C1 segment of cervical spinal cord (tissue), 14 donors: Measurements from ENCODE around the gene TAB3.
"Not testable (repeated sequence)": the region's sequence is repeated elsewhere in the genome, so short reads cannot be mapped to it uniquely, and the experiment has no call there.

Source experiments
- DNase-seq, 14 donors: peaks; one replicate each; lab custom pipeline; 2025; lab: John Stamatoyannopoulos, UW

Gene TAB3

GRCh38 chrX:30816079-30816478 is 73.0 kb downstream of the TAB3 start:
- no peak for DNase-seq

GRCh38 chrX:30814978-30815377 is 74.1 kb downstream of the TAB3 start:
- DNase-seq = no peak

DNA sequence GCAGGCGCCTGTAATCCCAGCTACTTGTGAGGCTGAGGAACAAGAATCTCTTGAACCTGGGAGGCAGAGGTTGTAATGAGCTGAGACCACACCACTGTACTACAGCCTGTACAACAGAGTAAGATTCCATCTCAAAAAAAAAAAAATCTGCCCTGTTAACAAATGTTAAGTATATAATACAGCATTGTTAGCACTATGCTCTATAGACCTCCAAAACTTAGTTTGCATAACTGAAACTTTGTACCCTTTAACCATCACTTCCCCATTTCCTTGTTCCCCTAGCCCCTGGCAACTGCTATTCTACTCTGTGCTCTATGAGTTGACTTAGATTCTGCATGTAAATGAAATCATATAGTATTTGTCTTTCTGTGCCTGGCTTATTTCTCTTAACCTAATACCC is 76.7 kb downstream of the TAB3 start:
- no peak for DNase-seq

DNA sequence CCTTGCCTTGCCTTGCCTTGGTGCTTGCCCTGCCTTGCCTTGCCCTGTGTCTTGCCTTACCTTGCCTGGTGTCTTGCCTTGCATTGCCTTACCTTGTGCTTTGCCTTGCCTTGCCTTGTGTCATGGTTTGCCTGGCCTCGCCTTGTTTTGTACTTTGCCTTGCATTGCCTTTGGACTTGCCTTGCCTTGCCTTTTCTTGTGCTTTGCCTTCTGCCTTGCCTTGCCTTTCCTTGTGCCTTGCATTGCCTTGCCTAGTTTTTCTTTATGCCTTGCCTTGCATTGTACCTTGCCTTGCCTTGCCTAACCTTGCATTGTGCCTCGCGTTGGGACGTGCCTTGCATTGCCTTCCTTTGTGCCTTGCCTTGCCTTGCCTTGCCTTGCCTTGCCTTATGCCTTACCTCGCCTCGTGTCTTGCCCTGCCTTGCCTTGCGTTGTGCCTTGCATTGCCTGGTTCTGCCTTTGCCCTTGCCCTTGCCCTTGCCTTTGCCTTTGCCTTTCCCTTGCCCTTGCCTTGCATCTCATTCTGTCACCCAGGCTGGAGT is 82.8 kb downstream of the TAB3 start:
- DNase-seq = no peak

DNA sequence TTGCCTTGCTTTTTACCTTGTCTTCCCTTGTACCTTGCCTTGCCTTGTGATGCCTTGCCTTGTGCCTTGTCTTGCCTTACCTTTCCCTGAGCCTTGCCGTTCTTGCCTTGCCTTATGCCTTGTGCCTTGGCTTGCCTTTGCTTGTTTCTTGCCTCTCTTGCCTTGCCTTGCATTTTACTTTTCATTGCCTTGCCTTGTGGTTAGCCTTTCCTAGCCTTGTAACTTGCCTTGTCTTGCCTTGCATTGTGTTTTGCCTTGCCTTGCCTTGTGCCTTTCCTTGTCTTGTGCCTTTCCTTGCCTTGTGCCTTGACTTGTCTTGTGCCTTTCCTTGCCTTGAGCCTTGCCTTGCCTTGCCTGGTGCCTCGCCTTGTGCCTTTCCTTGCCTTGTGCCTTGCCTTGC is 84.6 kb downstream of the TAB3 start:
- DNase-seq = no peak

DNA sequence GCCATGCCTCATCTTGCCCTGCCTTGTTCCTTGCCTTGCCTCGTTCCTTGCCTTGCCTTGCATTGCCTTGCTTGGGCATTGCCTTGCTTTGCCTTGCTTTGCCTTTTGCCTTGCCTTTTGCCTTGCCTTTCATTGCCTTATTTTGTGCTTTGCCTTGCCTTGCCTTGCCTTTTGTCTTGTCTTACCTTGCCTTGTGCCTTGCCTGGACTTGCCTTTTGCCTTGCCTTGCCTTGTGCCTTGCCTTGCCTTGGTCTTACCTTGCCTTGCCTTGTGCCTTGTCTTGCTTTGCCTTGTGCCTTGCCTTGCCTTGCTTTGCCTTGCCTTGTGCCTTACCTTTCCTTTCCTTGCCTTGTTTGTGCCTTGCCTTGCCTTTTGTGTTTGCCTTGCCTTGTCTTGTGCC is 88.2 kb downstream of the TAB3 start:
- no peak for DNase-seq

- DNase-seq = no peak
Observed at GRCh38 chrX:30799327-30799726, 89.7 kb downstream of the TAB3 start.

DNA sequence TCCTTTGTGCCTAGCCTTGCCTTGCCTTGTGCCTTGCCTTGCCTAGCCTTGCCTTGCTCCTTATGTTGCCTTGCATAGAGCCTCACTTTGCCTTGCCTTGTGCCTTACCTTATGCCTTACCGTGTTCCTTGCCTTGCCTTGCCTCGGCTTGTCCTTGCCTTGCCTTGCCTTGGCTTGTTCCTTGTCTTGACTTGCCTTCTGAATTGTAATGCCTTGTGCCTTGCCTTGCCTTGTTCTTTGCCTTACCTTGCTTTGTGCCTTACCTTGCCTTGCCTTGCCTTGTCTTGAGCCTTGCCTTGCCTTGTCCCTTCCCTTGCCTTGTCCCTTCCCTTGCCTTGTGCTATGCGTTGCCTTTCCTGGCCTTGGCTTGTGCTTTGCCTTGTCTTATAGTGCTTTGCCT is 90.2 kb downstream of the TAB3 start:
- no peak for DNase-seq

GRCh38 chrX:30797301-30797700 is 91.8 kb downstream of the TAB3 start:
- DNase-seq = not testable (repeated sequence)

- DNase-seq = no peak
Observed at GRCh38 chrX:30795981-30796958, 92.8 kb downstream of the TAB3 start.

DNA sequence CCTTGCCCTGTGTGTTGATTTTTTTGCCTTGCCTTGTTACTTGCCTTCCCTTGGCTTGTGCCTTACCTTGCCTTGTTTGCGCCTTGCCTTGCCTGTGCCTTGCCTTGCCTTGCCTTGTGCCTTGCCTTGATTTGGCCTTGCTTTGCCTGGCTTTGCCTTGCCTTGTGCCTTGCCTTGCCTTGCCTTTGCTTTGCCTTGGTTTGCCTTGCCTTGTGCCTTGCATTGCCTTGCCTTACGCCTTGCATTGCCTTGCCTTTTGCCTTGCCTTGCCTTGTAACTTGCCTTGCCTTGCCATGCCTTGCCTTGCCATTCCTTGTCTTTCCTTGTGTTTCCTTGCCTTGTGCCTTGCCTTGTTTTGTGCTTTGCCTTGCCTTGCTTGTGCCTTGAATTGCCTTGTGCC is 94.6 kb downstream of the TAB3 start:
- DNase-seq = no peak

DNA sequence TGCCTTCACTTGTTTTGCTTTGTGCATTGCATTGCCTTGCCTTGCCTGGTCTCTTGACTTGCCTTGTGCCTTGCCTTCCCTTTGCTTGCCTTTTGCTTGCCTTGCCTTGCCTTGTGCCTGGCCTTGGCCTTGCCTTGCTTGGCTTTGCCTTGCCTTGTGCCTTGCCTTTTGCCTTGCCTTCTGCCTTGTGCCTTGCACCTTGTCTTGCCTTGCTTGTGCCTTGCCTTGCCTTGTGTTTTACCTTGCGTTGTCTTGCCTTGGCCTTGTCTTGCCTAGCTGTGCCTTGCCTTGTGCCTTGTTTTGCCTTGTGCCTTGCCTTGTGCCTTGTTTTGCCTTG is 95.3 kb downstream of the TAB3 start:
- no peak for DNase-seq

GRCh38 chrX:30793075-30793766 is 95.8 kb downstream of the TAB3 start:
- no peak for DNase-seq

DNA sequence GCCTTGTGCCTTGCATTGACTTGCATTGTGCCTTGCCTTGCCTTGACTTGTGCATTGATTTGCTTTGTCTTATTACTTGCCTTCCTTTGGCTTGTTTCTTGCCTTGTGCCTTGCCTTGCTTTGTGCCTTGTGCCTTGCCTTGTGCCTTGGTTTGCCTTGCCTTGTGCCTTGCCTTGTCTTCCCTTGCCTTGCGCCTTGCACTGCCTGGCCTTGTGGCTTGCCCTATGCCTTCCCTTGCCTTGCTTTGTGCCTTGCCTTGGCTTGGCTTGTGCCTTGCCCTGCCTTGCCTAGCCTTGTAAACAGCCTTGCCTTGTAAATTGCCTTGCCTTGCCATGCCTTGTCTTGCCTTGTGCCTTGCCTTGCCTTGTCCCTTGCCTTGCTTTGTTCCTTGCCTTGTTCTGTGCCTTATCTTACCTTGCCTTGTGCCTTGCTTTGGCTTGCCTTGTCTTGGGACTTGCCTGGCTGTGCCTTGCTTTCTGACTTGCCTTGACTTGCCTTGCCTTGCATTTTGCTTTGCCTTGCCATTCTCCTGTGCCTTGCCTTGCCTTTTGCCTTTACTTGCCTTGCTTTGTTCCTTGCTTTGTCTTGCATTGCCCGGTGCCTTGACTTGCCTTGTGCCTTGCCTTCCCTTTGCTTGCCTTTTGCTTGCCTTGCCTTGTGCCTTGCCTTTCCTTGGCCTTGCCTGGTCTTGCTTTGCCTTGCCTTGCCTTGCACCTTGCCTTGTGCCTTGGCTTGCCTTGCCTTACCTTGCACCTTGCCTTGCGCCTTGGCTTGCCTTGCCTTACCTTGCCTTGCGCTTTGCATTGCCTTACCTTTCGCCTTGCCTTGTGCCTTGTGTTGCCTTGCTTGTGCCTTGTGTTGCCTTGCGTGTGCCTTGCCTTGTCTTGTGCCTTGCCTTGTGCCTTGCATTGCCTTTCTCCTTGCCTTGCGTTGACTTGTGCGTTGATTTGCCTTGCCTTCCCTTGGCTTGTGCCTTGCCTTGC is 97.5 kb downstream of the TAB3 start:
- DNase-seq = no peak

DNA sequence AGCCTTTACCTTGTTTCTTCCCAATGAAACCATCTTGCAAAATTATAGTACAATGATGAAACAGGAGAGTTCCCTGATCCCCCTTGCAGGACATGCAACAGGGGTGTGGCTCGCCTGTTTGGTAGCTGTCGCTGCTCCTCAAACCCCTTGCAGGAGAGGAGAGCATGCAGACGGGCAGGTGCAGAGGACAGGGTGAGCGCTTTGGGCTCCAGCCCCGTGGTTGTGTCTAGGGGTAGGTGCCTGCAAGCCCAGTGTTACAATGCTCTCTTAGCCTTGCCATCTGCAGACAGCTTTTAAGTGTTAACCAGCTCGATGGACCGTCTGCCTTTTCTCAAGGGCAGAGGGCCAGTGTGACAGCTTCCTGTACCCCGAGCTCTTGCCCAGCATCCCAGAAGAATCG is 102.0 kb downstream of the TAB3 start:
- DNase-seq = no peak

DNA sequence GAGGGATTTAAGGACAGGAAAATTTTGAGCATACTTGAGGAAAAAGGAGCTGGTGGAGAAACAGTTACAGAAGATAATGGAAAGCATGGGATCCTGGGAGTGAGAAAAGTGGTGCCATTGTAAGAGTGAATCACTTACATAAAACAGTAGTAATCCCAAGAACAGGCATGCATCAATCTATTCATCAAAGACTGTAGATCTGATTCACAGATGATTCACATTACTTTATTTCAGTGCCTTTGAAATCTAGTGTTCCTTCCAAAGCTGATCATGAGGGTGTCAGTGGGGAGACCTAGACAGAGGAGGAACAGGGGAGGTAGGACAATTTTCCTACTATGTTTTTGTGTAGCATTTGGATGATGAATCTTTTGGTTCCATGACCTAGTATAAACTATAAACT is 102.7 kb downstream of the TAB3 start:
- no peak for DNase-seq

DNA sequence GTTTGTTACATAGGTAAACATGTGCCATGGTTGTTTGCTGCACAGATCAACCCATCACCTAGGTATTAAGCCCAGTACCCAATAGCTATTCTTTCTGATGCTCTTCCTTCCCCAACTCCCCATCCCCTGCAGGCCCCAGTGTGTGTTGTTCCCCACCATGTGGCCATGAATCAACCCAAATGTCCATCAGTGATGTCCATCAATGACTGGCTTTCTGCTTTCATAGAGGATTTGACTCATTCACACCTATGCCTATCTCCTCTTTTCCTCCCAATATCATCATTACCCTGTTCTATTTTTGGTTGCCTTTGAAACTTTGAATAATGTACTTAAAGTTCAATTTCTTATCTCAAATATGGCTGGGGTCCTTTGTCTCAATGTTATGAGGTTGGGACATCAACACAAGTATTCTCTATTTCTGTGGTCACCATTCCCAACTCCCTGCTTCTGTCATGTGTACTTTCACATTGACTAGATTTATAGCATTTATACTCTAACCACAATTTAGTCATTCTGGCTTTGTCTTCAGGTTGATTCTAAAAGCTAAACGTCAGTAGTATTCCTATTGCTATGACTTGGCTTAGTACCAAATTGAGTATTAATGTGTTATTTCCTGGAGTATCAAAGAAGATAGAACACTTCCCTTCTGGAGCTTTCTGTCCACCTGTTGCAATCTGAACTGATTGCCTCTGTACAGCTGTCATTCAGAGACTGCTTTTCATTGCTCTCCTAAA is 107.2 kb downstream of the TAB3 start:
- DNase-seq = no peak

- no peak for DNase-seq
Observed at GRCh38 chrX:30779453-30780030, 109.5 kb downstream of the TAB3 start.

DNA sequence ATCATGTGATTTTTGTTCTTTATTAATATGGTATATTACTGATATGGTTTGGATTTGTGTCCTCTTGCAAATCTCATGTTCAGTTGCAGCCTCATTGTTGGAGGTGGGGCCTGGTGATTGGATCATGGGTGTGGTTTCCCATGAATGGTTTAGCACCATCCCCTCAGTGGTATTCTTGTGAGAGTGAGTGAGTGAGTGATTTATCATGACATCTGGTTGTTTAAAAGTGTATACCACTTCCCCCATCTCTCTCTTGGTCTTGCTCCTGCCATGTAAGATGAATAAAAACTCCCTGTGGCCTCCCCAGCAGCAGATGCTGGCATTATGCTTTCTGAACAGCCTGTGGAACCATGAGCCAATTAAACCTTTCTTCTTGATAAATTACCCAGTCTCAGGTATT is 111.5 kb downstream of the TAB3 start:
- no peak for DNase-seq
